Smooth muscle cell (in vitro differentiated cells): Measurements from ENCODE around the gene IFT122. TPM values are rescaled to one million over a fixed set of nuclear protein-coding genes. Genes with fewer than 3 reads are reported as not detected.
"Not testable (repeated sequence)": the region's sequence is repeated elsewhere in the genome, so short reads cannot be mapped to it uniquely, and the experiment has no call there.

ENCODE experiments used
- DNase-seq: peaks from one replicate; lab custom pipeline; 2025; ENCODE audit not compliant: unreplicated experiment; lab: John Stamatoyannopoulos, UW
- H2AFZ ChIP-seq: fragments of 200-600 bp; sonication (generic); 2 replicates; pipeline ENCODE4 v1.6.0; 2016; ENCODE audit warnings: antibody characterized with exemption, low read depth, mild to moderate bottlenecking
- H3F3A ChIP-seq: fragments of 200-600 bp; sonication (generic); 2 replicates; pipeline ENCODE4 v1.6.0; 2017; ENCODE audit warnings: antibody characterized with exemption, low read depth
- H3K27ac ChIP-seq: fragments of 200-600 bp; sonication (generic); 2 replicates; pipeline ENCODE4 v1.5.1; 2016; ENCODE audit warnings: low read depth, mild to moderate bottlenecking
- H3K27me3 ChIP-seq: fragments of 200-600 bp; sonication (generic); 2 replicates; pipeline ENCODE4 v1.6.1; 2016; ENCODE audit warnings: low read depth, mild to moderate bottlenecking
- H3K36me3 ChIP-seq: fragments of 200-600 bp; sonication (generic); 2 replicates; pipeline ENCODE4 v1.5.1; 2016; ENCODE audit warnings: low read depth
- H3K4me1 ChIP-seq: fragments of 200-600 bp; sonication (generic); 2 replicates; pipeline ENCODE4 v1.5.1; 2016; ENCODE audit warnings: low read depth
- H3K4me2 ChIP-seq: fragments of 200-600 bp; sonication (generic); 2 replicates; pipeline ENCODE4 v1.6.0; 2016; ENCODE audit warnings: mild to moderate bottlenecking
- H3K4me3 ChIP-seq: fragments of 200-600 bp; sonication (generic); 2 replicates; pipeline ENCODE4 v1.5.1; 2016; ENCODE audit warnings: mild to moderate bottlenecking
- H3K79me2 ChIP-seq: fragments of 200-600 bp; sonication (generic); 2 replicates; pipeline ENCODE4 v1.6.0; 2016; ENCODE audit warnings: low read depth, mild to moderate bottlenecking
- H3K9ac ChIP-seq: fragments of 200-600 bp; sonication (generic); 2 replicates; pipeline ENCODE4 v1.6.0; 2016; ENCODE audit warnings: low read depth
- H3K9me3 ChIP-seq: fragments of 200-600 bp; sonication (generic); replicated peaks from 2 replicates; pipeline ENCODE4 v1.5.1; 2016; ENCODE audit warnings: low read depth
- H4K20me1 ChIP-seq: fragments of 200-600 bp; sonication (generic); 2 replicates; pipeline ENCODE4 v1.6.0; 2016; ENCODE audit warnings: low read depth
- WGBS: methylation state at CpG from one replicate; pipeline ENCODE4 v1.1.7; 2016; ENCODE audit warnings: low lambda C conversion rate; 5-methylcytosine and 5-hydroxymethylcytosine counted together
- polyA plus RNA-seq: library from polyadenylated mRNA; unstranded; fragments of >200 nt; fragmentation: Nextera tagmentation; extraction: Ambion mirVana; gene quantifications from 2 replicates; pipeline ENCODE4 v1.2.1, GENCODE V29; 2016
- total RNA-seq: library from RNA; depleted of rRNA; stranded (reverse); fragments of >200 nt; gene quantifications from 2 replicates; pipeline ENCODE4 v1.2.3, GENCODE V29; 2014
- TF ChIP-seq, protein P1 (sequence below): fragments of 200-600 bp; sonication (generic); IDR thresholded peaks from 2 replicates; pipeline ENCODE4 v1.5.1; 2017; ENCODE audit warnings: borderline replicate concordance, mild to moderate bottlenecking, antibody characterized with exemption; ENCODE audit not compliant: insufficient read depth, poor library complexity, severe bottlenecking

Gene IFT122
- total and polyA plus RNA-seq, 2 experiments from 2014 or later: 13.4 to 17.4 TPM

DNA sequence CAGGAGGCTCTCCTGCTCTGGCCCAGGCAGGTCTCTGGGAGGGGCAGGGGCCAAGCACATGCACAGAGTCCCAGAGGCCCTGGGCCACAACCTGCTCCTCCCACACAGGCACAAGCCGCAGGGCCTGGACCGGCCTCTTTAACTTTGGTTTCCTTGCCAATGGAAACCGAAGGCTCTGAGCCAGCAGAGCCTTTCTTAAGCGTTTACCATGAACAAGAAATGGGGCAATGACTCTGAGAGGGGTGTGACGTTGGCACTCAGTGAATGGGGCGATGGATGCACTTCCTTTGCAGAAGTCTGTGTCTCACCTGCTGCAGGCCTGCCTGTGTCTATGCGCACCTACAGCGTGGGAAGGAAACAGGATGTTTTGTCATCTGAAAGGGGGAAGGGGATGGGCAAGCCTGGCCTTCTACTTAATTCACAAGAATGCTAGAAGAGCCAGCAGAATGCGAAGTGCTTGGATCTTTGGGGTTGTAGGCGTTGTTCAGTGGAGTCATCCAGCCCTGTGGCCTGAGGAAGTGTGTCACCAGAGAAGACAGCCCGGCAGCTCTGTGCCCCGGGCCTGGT, 41.8 kb downstream of the IFT122 start:
- no peak overlapping the region for H3K4me2 ChIP-seq
- no peaks in the 10 kb centered on the region for H3K79me2 ChIP-seq
- 70% methylated on average over 12 of the region's 12 CpGs for WGBS
- no peaks in the 10 kb centered on the region for H4K20me1 ChIP-seq
- peaks cover 15% of the 10 kb centered on the region for H3K4me1 ChIP-seq
- H2AFZ ChIP-seq: no peak overlapping the region
- TF ChIP-seq, protein P1, sequence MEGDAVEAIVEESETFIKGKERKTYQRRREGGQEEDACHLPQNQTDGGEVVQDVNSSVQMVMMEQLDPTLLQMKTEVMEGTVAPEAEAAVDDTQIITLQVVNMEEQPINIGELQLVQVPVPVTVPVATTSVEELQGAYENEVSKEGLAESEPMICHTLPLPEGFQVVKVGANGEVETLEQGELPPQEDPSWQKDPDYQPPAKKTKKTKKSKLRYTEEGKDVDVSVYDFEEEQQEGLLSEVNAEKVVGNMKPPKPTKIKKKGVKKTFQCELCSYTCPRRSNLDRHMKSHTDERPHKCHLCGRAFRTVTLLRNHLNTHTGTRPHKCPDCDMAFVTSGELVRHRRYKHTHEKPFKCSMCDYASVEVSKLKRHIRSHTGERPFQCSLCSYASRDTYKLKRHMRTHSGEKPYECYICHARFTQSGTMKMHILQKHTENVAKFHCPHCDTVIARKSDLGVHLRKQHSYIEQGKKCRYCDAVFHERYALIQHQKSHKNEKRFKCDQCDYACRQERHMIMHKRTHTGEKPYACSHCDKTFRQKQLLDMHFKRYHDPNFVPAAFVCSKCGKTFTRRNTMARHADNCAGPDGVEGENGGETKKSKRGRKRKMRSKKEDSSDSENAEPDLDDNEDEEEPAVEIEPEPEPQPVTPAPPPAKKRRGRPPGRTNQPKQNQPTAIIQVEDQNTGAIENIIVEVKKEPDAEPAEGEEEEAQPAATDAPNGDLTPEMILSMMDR: no peak
- no peaks in the 10 kb centered on the region for H3F3A ChIP-seq
- H3K27ac ChIP-seq: peak overlapping the region; percentile 89
- H3K27me3 ChIP-seq: no peaks in the 10 kb centered on the region
- H3K9ac ChIP-seq: peak overlapping the region; percentile 65
- no peaks in the 10 kb centered on the region for H3K36me3 ChIP-seq
- DNase-seq: no peak
- no peak overlapping the region for H3K4me3 ChIP-seq
- H3K9me3 ChIP-seq: no peaks in the 10 kb centered on the region

DNA sequence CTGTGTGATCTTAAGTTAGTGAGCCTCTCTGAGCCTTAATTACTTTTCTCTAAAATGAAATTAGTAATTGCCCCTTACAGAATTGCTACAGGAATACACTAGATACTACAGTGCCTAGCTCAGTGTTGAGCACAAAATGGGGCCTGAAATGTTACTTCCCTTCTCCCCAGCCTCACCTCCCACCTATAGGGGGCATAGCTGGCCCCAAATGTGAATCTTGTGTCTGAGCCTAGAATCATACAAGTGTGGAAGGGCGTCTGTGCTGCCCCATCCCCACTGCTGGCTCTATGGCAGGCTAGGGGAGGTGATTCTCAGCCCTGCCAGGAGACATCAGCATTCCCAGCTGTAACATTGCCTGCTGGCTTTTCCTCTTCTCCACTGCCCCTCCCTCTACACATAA, 42.7 kb downstream of the IFT122 start:
- 89% methylated on average over 1 of the region's 1 CpG for WGBS
- no peak overlapping the region for H3K9ac ChIP-seq
- no peaks in the 10 kb centered on the region for H3K79me2 ChIP-seq
- H3K4me2 ChIP-seq: no peak overlapping the region
- TF ChIP-seq, protein P1: no peak
- H3K9me3 ChIP-seq: no peaks in the 10 kb centered on the region
- peak overlapping the region; percentile 89 for H3K27ac ChIP-seq
- H3K4me3 ChIP-seq: no peak overlapping the region
- H3K4me1 ChIP-seq: peaks cover 18% of the 10 kb centered on the region
- H4K20me1 ChIP-seq: no peaks in the 10 kb centered on the region
- H3F3A ChIP-seq: no peaks in the 10 kb centered on the region
- H3K27me3 ChIP-seq: no peaks in the 10 kb centered on the region
- H3K36me3 ChIP-seq: no peaks in the 10 kb centered on the region
- no peak overlapping the region for H2AFZ ChIP-seq
- no peak for DNase-seq

DNA sequence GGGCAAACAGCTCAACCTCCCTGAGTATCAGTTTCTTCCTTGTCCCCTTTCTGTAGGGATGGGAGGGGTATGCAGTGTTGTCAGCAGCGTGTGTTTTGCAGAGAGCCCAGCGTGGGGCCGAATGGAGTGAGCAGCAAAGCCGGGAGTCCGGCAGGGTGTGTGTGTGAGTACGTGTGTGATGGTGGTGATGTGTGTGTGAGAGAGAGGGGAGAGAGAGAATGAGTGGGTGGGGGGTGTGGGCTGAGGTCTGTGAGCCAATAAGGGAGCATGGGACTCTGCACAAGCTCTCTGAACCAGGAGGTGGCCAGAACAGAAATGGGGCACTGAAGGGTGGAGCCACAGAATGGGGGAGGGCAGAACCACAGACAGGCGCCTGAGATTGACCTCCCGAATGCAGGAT, 43.8 kb downstream of the IFT122 start:
- Histone ChIP-seq H3F3A (no peaks in the 10 kb centered on the region), H4K20me1 (no peaks in the 10 kb centered on the region), H3K4me3 (no peak overlapping the region), H2AFZ (no peak overlapping the region), H3K4me2 (no peak overlapping the region), H3K9ac (no peak overlapping the region), H3K79me2 (no peaks in the 10 kb centered on the region), H3K27ac (no peak overlapping the region), H3K27me3 (no peaks in the 10 kb centered on the region), H3K9me3 (no peaks in the 10 kb centered on the region), H3K4me1 (peaks cover 18% of the 10 kb centered on the region), H3K36me3 (no peaks in the 10 kb centered on the region)
- TF ChIP-seq, protein P1: no peak
- no peak for DNase-seq
- WGBS: 90% methylated on average over 8 of the region's 8 CpGs

DNA sequence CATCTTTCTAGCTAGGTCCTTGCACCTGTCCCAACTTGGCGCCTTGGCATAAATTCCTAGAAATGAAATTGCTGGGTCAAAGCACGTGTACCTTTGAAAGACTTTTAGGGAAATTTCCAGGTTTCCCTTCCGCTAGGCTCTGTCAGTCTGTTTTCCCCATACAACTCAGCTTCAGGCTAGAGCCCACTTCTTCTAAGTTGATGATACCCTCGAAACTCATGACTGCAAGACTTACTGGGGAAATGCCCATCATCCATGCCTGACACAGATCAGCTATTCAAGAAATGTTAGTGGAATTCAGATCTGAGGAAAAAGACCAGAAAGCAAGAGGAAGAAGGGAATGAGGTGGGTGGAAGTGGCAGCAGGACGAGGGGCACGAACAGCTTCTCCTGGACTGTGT, 45.1 kb downstream of the IFT122 start:
- H3K36me3 ChIP-seq, H3K79me2 ChIP-seq, H3K27me3 ChIP-seq, H3K9me3 ChIP-seq, DNase-seq, H3K4me3 ChIP-seq, H3K9ac ChIP-seq, H3F3A ChIP-seq, H3K4me2 ChIP-seq, H2AFZ ChIP-seq, H4K20me1 ChIP-seq: not testable (repeated sequence)
- Histone ChIP-seq H3K4me1 (peaks cover 18% of the 10 kb centered on the region), H3K27ac (peak overlapping the region; percentile 69)
- 87% methylated on average over 6 of the region's 6 CpGs for WGBS
